ENCODE data around the gene EFNA2.

EFNA2 gene

DNA sequence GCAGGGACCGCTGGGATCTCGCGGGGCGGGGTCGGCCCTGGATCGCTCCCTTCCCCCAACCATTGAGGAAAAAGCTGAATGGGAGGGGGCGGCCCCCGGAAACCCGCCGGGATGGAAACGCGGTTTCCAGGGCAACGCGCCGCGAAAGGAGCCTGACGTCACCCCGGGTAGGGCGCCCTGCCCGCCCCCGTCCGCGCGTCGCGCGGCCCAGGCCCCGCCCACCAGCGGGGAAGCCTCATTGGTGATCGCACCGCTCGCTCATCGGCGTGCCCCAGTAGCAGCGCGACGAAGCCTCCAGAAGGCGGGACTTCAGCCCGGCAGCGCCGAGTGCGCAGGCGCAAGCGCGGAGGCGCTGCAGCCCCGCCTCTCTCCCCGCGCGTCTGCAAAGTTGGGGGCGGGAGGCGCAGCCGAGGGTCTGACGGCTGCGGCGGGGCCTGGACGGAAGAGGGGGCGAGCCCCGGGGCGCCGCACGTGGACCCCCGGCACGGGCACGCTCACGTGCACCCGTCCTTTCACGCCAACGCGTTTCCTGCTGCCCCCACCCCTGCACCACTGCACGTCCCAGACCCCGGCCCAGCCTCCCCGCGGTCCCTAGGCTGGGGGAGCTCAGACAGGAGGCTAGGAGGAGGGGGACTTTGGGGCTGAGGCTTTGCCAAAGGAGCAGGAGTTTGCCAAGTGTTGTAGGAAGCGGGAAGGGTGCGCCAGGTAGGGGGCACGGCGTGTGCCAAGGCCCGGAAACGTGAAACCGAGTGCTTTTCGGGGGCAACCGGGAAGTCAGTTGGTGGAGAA is 24.7 kb upstream of the EFNA2 start:
- peak; percentile 97 for DNase-seq

- no peak for DNase-seq
These were observed 24.2 kb upstream of the EFNA2 start for GRCh38 chr19:1261538-1261797.

GRCh38 chr19:1261798-1262622 is 23.7 kb upstream of the EFNA2 start:
- no peak for DNase-seq

DNA sequence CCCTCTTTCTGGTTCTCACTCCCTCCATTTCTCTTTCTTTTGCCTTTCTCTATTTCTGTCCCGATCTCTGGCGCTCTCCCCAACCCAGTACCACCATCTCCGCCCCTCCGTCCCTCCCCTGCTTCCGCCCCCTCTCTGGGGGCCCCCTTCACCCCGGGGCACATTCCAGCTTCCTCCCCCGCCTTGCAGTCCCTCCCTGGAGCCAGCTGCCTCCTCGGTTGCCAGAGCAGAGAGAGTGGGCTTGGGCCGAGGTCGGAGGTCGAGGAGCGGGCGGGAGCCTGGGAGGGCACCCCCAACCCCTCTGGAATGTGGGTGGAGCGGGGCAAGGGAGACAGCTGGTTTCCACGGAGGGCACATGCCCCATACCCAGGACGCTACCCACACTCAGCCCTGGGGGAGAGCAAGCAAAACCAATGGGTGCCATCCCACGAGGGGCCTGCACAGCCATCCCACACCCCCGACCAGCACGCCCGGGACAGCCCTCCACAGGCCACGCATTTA is 23.0 kb upstream of the EFNA2 start:
- peak; percentile 32 for DNase-seq

DNA sequence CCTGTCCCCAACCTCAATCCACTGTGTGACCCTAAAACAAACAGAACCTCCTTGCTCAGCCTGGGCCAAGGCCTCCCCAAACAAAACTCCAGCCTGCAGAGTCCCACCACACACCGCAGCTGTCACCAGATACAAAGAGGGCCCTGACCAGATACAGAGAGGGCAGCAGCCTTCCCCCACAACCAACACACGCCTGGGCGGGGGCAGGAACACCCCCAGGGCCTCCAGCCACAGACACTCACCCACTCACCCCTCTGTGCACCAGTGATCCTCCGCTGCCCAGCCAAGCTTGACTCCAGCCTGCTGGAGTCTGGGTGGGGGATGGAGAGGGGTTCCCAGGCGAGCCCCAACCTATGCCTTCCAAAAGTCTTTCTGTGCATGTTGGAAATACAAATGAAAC is 22.5 kb upstream of the EFNA2 start:
- DNase-seq = no peak

GRCh38 chr19:1264801-1265614 is 20.7 kb upstream of the EFNA2 start:
- peak; percentile 90 for DNase-seq

DNA sequence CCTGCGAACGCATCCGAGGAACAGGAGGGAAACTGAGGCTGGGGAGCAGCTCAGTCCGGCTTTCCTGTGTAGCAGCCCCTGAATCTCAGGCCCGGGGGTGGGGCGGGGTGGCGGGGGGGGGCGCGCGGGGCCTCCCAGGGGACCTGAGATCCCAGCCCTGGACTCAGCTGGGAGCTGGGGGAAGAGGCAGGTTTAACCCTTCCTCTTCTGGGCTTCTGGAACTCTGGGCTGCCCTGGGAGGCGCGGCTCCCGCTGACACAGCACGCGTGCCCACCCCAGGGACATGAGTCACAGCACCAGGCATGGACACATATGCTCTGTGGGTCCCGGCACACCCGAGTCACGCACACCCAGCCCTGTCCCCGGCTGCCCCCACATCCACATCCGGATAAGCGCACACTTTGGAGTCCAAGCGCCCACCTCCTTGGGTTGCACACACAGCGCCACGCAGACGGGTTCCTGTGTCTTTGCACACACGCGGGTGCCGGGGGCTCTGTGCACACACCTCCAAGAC is 20.0 kb upstream of the EFNA2 start:
- peak; percentile 86 for DNase-seq

GRCh38 chr19:1266129-1266915 is 19.4 kb upstream of the EFNA2 start:
- DNase-seq = peak; percentile 85

GRCh38 chr19:1266916-1267476 is 18.7 kb upstream of the EFNA2 start:
- DNase-seq = peak; percentile 43

DNA sequence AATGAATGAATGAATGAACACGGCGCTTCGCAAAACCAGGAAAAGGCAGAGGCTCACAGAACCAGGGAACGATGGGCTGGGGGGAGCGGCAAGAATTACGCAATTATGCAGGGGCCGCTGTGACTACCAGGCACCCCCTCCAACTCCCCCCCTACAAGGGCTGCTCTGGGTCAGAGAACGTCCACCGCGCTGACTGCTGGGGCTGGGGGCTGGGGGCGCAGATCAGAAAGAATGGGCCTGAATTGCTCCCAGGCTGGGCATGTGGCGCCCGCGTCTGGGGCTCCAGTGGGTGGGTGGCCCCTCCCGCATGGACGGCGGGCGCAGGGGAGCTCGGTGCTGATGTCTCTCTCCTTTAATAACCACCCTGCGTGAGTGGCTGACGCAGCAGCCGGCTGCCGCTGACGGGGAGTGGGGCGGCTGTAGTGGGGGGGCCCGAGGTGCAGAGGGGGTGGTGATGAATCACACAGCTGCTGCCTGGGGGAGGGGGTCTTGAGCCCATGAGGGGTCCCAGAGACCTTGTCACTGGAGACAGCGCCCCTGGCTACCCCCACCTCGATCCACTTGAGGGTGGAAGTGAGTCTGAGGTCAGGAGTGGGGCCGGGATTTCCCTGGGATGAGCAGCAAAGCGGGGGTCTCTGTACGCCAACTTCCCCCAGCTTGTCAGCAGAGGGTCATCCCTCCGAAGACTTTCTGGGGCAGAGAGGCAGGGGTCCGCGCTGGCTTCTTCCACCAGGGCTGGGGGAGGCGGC is 18.0 kb upstream of the EFNA2 start:
- peak; percentile 50 for DNase-seq

- DNase-seq = no peak
These were observed 17.2 kb upstream of the EFNA2 start for GRCh38 chr19:1268226-1269064.

- peak; percentile 99 for DNase-seq
These were observed 16.6 kb upstream of the EFNA2 start, which contains the start of gene CIRBP for GRCh38 chr19:1269065-1269477. CIRBP (plus strand) TSS chr19:1269332; CDS start chr19:1270934, 1,602 bp downstream.

GRCh38 chr19:1269478-1270212 is 16.0 kb upstream of the EFNA2 start:
- peak; percentile 87 for DNase-seq

- no peak for DNase-seq
These were observed 15.3 kb upstream of the EFNA2 start for GRCh38 chr19:1270213-1270853.

DNA sequence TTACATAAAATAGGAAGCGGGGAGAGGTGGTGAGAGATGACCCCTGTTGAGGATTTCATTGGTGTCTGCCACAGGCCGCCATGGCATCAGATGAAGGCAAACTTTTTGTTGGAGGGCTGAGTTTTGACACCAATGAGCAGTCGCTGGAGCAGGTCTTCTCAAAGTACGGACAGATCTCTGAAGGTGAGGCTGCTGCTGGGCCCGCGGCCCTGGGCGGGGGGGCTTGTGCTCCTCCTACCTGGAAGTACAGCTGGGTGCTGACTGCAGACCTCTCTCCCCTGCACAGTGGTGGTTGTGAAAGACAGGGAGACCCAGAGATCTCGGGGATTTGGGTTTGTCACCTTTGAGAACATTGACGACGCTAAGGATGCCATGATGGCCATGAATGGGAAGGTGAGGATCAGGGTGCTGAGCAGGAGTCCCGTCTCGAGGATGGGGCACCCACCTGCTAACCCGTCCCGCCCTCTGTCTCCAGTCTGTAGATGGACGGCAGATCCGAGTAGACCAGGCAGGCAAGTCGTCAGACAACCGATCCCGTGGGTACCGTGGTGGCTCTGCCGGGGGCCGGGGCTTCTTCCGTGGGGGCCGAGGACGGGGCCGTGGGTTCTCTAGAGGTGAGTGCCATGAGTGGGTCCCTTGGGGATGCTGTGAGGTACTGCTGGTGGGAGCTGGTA is 14.7 kb upstream of the EFNA2 start:
- DNase-seq = no peak

GRCh38 chr19:1271528-1272422 is 13.9 kb upstream of the EFNA2 start:
- DNase-seq = no peak

All from fibroblast of skin of abdomen (primary cell).